ENCODE results near the gene RBM27. TPM values are rescaled to one million over a fixed set of nuclear protein-coding genes. Genes with fewer than 3 reads are reported as not detected.
"Not testable (repeated sequence)": the region's sequence is repeated elsewhere in the genome, so short reads cannot be mapped to it uniquely, and the experiment has no call there.

RBM27 gene
- total RNA-seq, 4 donors from 2014 or later: 8.5 to 23.1 (median 13.9) TPM

DNA sequence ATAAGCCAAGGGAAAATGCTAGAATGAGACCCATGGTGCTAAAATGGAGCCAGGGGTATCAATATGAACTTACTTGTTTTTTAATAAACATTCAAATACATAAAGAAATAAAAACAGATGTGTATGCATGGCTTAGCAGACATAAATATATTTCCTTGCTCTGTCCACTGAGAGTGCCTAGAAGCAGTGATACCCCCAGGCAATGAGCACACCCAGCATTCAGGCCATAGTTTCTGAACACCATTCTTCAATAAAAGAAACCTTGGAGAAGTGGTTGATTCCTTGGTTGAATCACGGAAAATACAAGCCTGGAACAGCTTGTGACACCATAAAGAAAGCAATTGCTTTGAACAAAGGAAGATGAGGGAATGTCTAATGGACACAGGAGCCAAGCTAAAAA lies 37.5 kb upstream of the RBM27 start:
- Histone ChIP-seq H3K27ac (no peak overlapping the region), H3K36me3 (peaks cover 4 to 100% (median 55%) of the 10 kb centered on the region in 3 donors), H3K4me3 (no peak overlapping the region), H3K4me1 (no peaks in the 10 kb centered on the region), H3K27me3 (no peaks in the 10 kb centered on the region), H3K9me3 (no peaks in the 10 kb centered on the region)
- no peak for DNase-seq
- TF ChIP-seq POLR2A (IDR thresholded peaks at IDR 0.05): no peak
- TF ChIP-seq, protein P1, sequence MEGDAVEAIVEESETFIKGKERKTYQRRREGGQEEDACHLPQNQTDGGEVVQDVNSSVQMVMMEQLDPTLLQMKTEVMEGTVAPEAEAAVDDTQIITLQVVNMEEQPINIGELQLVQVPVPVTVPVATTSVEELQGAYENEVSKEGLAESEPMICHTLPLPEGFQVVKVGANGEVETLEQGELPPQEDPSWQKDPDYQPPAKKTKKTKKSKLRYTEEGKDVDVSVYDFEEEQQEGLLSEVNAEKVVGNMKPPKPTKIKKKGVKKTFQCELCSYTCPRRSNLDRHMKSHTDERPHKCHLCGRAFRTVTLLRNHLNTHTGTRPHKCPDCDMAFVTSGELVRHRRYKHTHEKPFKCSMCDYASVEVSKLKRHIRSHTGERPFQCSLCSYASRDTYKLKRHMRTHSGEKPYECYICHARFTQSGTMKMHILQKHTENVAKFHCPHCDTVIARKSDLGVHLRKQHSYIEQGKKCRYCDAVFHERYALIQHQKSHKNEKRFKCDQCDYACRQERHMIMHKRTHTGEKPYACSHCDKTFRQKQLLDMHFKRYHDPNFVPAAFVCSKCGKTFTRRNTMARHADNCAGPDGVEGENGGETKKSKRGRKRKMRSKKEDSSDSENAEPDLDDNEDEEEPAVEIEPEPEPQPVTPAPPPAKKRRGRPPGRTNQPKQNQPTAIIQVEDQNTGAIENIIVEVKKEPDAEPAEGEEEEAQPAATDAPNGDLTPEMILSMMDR (IDR thresholded peaks at IDR 0.05): no peak
- intact Hi-C loops (cut with DNase I): no loop called here
- 80 to 92% methylated on average over 1 of the region's 1 CpG for WGBS, 2 donors

DNA sequence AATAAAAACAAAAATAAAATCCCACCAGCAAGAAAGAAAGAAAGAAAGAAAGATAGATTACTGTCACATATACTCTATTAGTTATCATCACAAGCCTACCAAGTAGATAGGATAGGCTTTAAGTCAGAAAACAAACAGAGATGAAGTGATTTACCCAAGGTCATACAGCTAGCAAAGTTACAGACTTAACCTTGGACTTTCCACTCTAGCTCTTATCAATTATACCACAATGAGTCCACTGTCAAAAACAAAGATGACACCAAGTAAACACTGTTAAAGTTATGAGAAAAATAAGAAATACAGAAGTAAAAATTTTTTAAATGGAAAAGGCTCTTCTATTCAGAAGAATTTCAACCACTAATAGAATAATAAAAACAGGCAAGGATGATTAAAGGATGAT lies 34.3 kb upstream of the RBM27 start:
- Histone ChIP-seq H3K27me3 (no peaks in the 10 kb centered on the region), H3K4me3 (no peak overlapping the region), H3K4me1 (no peaks in the 10 kb centered on the region), H3K9me3 (no peaks in the 10 kb centered on the region), H3K36me3 (peaks cover 4 to 100% (median 34%) of the 10 kb centered on the region in 3 donors), H3K27ac (no peak overlapping the region)
- no peak for TF ChIP-seq POLR2A (IDR thresholded peaks at IDR 0.05)
- TF ChIP-seq, protein P1 (IDR thresholded peaks at IDR 0.05): no peak
- intact Hi-C loops (cut with DNase I): no loop called here
- no peak for DNase-seq

DNA sequence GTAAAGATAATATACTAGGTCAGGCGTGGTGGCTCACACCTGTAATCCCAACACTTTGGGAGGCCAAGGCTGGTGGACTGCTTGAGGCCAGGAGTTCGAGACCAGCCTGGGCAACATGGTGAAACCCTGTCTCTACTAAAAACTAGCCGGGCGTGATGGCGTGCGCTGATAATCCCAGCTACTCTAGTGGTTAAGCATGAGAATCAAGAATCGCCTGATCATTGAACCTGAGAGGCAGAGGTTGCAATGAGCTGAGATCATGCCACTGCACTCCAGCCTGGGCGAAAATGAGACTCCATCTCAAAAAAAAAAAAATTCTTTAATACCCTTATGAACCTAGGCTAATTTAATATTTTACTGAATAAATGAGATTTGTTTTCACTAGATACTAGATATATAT lies 30.4 kb upstream of the RBM27 start:
- H3K4me3 ChIP-seq; intact Hi-C loops (cut with DNase I); DNase-seq; H3K4me1 ChIP-seq; H3K27ac ChIP-seq; H3K9me3 ChIP-seq; H3K27me3 ChIP-seq: not testable (repeated sequence)
- 80 to 85% methylated on average over 8 of the region's 8 CpGs for WGBS, 2 donors
- peaks cover 7 to 97% (median 7%) of the 10 kb centered on the region in 3 donors for H3K36me3 ChIP-seq

DNA sequence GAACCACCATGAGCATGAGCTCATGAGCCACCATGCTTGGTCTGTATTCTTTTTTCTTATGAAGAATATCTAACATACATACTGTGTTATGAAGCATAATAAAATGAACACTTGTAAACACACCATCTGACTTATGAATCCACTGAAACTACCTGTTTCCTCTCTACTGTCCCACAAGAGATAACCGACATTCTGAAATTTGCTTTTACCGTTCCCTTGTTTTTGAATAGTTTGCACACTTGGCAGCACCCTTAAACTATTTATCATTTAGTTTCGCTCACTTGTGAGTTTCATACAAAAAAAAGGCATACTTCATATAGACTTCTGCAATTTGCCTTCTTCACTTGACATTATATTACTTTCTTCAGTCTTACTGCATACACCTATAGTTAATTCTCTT lies 29.8 kb upstream of the RBM27 start:
- intact Hi-C loops (cut with DNase I): no loop called here
- Histone ChIP-seq H3K36me3 (peaks cover 7 to 93% (median 7%) of the 10 kb centered on the region in 3 donors), H3K9me3 (no peaks in the 10 kb centered on the region), H3K4me3 (no peak overlapping the region), H3K4me1 (no peaks in the 10 kb centered on the region), H3K27me3 (no peaks in the 10 kb centered on the region), H3K27ac (no peak overlapping the region)
- 76 to 87% methylated on average over 3 of the region's 3 CpGs for WGBS, 2 donors
- DNase-seq: no peak
- TF ChIP-seq, protein P1 (IDR thresholded peaks at IDR 0.05): no peak
- no peak for TF ChIP-seq POLR2A (IDR thresholded peaks at IDR 0.05)

DNA sequence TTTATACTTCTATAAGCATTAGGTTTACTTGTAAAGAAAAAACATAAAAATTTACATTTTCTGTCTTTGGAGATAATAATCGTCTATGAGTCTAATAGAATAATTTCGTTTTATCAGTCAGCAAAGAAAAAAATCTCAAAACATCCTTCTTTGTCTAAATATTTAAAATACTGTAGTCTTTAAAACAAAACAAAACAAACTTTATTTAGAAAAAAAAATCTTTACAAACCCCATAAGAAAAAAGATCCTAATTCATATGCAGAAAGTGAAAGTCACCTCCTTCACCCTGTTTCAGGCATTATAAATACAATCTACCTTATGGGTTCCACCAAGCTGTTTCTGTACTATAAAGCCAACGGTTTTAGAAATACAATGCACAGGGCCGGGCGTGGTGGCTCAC lies 26.6 kb upstream of the RBM27 start:
- H3K4me3 ChIP-seq: no peak overlapping the region
- peaks cover 0 to 21% (median 7%) of the 10 kb centered on the region in 3 donors for H3K4me1 ChIP-seq
- no peak for DNase-seq
- 84 to 88% methylated on average over 5 of the region's 5 CpGs for WGBS, 2 donors
- no peaks in the 10 kb centered on the region for H3K9me3 ChIP-seq
- H3K27me3 ChIP-seq: no peaks in the 10 kb centered on the region
- intact Hi-C loops (cut with DNase I): no loop called here
- no peak overlapping the region for H3K27ac ChIP-seq
- no peak for TF ChIP-seq POLR2A (IDR thresholded peaks at IDR 0.05)
- TF ChIP-seq, protein P1 (IDR thresholded peaks at IDR 0.05): no peak
- peaks cover 0 to 68% (median 3%) of the 10 kb centered on the region in 3 donors for H3K36me3 ChIP-seq

DNA sequence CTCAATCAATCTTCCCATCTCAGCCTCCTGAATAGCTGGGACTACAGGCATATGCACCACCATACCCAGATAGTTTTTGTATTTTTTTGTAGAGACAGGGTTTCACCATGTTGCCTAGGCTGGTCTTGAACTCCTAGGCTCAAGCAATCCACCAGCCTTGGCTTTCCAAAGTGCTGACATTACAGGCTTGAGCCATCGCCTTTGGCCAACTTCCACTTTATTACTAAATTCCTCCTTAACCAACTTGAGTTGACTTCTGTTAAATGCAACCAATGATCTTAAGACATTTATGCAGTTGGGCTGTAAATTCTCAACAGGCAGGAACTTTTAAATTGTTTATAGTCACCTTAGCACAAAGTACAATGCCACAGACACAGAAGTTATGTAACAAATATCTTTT lies 23.7 kb upstream of the RBM27 start:
- 93 to 94% methylated on average over 1 of the region's 1 CpG for WGBS, 2 donors
- H3K4me1 ChIP-seq: peaks cover 0 to 29% (median 12%) of the 10 kb centered on the region in 3 donors
- intact Hi-C loops (cut with DNase I): no loop called here
- H3K4me3 ChIP-seq: no peak overlapping the region
- H3K27me3 ChIP-seq: no peaks in the 10 kb centered on the region
- H3K36me3 ChIP-seq: peaks cover 0 to 42% (median 3%) of the 10 kb centered on the region in 3 donors
- DNase-seq: no peak
- TF ChIP-seq, protein P1 (IDR thresholded peaks at IDR 0.05): no peak
- no peak for TF ChIP-seq POLR2A (IDR thresholded peaks at IDR 0.05)
- H3K9me3 ChIP-seq: no peaks in the 10 kb centered on the region
- no peak overlapping the region for H3K27ac ChIP-seq

DNA sequence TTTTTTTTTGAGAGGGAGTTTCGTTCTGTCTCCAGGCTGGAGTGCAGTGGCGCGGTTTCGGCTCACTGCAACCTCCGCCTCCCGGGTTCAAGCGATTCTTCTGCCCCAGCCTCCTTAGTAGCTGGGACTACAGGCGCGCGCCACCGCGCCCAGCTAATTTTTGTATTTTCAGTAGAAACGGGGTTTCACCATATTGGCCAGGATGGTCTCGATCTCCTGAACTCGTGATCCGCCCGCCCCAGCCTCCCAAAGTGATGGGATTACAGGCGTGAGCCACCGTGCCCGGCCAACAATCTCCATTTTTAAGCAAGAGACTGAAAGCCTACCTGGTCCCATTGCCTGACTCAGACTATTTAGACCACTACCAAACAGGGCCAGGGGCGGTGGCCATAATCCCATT lies 20.0 kb upstream of the RBM27 start:
- DNase-seq; H3K27me3 ChIP-seq; H3K9me3 ChIP-seq; intact Hi-C loops (cut with DNase I); H3K36me3 ChIP-seq: not testable (repeated sequence)
- H3K4me3 ChIP-seq: peak overlapping the region in 3 of 4 donors; percentile 80 to 85 (median 85)
- peak overlapping the region in 3 of 4 donors; percentile 83 to 91 (median 87) for H3K27ac ChIP-seq
- WGBS, 2 donors: 93 to 95% methylated on average over 7 to 13 of the region's 21 CpGs
- peaks cover 0 to 29% (median 12%) of the 10 kb centered on the region in 3 donors for H3K4me1 ChIP-seq
